Astrocyte (in vitro differentiated cells and primary cell): ENCODE results near the gene NRAS.

ENCODE experiments used
- CTCF ChIP-seq: IDR thresholded peaks from 2 replicates; pipeline ENCODE4 v1.5.1; 2011; ENCODE audit warnings: low read depth, mild to moderate bottlenecking, inconsistent platforms, low read length, moderate library complexity; ENCODE audit not compliant: insufficient read depth
- EZH2 ChIP-seq: IDR thresholded peaks from 2 replicates; pipeline ENCODE4 v1.6.1; 2012; ENCODE audit warnings: mild to moderate bottlenecking, low read length, inconsistent platforms; ENCODE audit not compliant: insufficient read depth

- TF ChIP-seq CTCF (no peak), EZH2 (no peak)
Measured at GRCh38 chr1:114688526-114688925, 28.0 kb downstream of the NRAS start.
